Loucy (cell line): Measurements from ENCODE around the gene MYH6.

Experiments used
- H2AFZ ChIP-seq: fragments of 200-600 bp; sonication (generic); 2 replicates; pipeline ENCODE4 v1.6.0; 2016; ENCODE audit warnings: antibody characterized with exemption, mild to moderate bottlenecking, low read length, moderate library complexity
- H3F3A ChIP-seq: fragments of 200-600 bp; 2 replicates; pipeline ENCODE4 v1.6.0; 2016; ENCODE audit warnings: antibody characterized with exemption, low read depth, mild to moderate bottlenecking
- H3K27me3 ChIP-seq: fragments of 200-600 bp; sonication (generic); 2 replicates; pipeline ENCODE4 v1.6.1; 2014; ENCODE audit warnings: low read length, mild to moderate bottlenecking; ENCODE audit not compliant: insufficient read depth, poor library complexity, severe bottlenecking
- H3K36me3 ChIP-seq: fragments of 200-600 bp; sonication (generic); 2 replicates; pipeline ENCODE4 v1.6.1; 2016; ENCODE audit warnings: low read length; ENCODE audit not compliant: insufficient read depth
- H3K4me1 ChIP-seq: fragments of 200-600 bp; sonication (generic); 2 replicates; pipeline ENCODE4 v1.5.1; 2014; ENCODE audit warnings: low read length, mild to moderate bottlenecking; ENCODE audit not compliant: insufficient read depth, poor library complexity, severe bottlenecking
- H3K4me2 ChIP-seq: fragments of 200-600 bp; sonication (generic); 2 replicates; pipeline ENCODE4 v1.6.0; 2014; ENCODE audit warnings: antibody characterized with exemption, low read length, low read depth, mild to moderate bottlenecking; ENCODE audit not compliant: poor library complexity, severe bottlenecking
- H3K4me3 ChIP-seq: fragments of 200-600 bp; sonication (generic); 2 replicates; pipeline ENCODE4 v1.5.1; 2014; ENCODE audit warnings: low read length, mild to moderate bottlenecking, mixed read lengths; ENCODE audit not compliant: poor library complexity, severe bottlenecking
- H3K79me2 ChIP-seq: fragments of 200-600 bp; sonication (generic); 2 replicates; pipeline ENCODE4 v1.6.1; 2014; ENCODE audit warnings: low read length; ENCODE audit not compliant: insufficient read depth
- H3K9ac ChIP-seq: fragments of 200-600 bp; sonication (generic); 2 replicates; pipeline ENCODE4 v1.6.0; 2014; ENCODE audit warnings: mild to moderate bottlenecking, low read depth, low read length, moderate library complexity; ENCODE audit not compliant: poor library complexity, severe bottlenecking
- H3K9me2 ChIP-seq: fragments of 200-600 bp; sonication (generic); replicated peaks from 2 replicates; pipeline ENCODE4 v1.6.1; 2016; ENCODE audit warnings: low read depth, low read length, mixed read lengths
- H3K9me3 ChIP-seq: fragments of 200-600 bp; sonication (generic); 2 replicates; pipeline ENCODE4 v1.6.1; 2014; ENCODE audit warnings: mild to moderate bottlenecking, antibody characterized with exemption, low read length, low read depth; ENCODE audit not compliant: insufficient read depth
- H4K20me1 ChIP-seq: fragments of 200-600 bp; sonication (generic); 2 replicates; pipeline ENCODE4 v1.6.0; 2014; ENCODE audit warnings: antibody characterized with exemption, low read length, mild to moderate bottlenecking; ENCODE audit not compliant: insufficient read depth, poor library complexity, severe bottlenecking
- CTCF ChIP-seq: fragments of 200-600 bp; sonication (generic); conservative IDR thresholded peaks from 2 replicates; pipeline ENCODE4 v1.5.1; 2014; ENCODE audit warnings: mild to moderate bottlenecking, antibody characterized with exemption, low read length
- EZH2phosphoT487 ChIP-seq: fragments of 200-600 bp; IDR thresholded peaks from 2 replicates; pipeline ENCODE4 v1.6.1; 2018; ENCODE audit warnings: antibody characterized with exemption, mild to moderate bottlenecking, moderate library complexity, borderline replicate concordance

The MYH6 gene

GRCh38 chr14:23379366-23380196 is 28.5 kb downstream of the MYH6 start:
- Histone ChIP-seq H3K9me3 (no peaks in the 10 kb centered on the region), H3K4me1 (no peaks in the 10 kb centered on the region), H3K9ac (no peak overlapping the region), H3K4me3 (no peak overlapping the region), H3K79me2 (no peaks in the 10 kb centered on the region), H3K36me3 (no peaks in the 10 kb centered on the region), H3K4me2 (no peak overlapping the region), H3K27me3 (no peaks in the 10 kb centered on the region), H4K20me1 (no peaks in the 10 kb centered on the region), H3K9me2 (no peaks in the 10 kb centered on the region), H3F3A (no peaks in the 10 kb centered on the region), H2AFZ (no peak overlapping the region)
- no peak for TF ChIP-seq EZH2phosphoT487
- TF ChIP-seq CTCF = peak; percentile 97

GRCh38 chr14:23378612-23379220 is 29.4 kb downstream of the MYH6 start:
- no peaks in the 10 kb centered on the region for H3F3A ChIP-seq
- H2AFZ ChIP-seq = no peak overlapping the region
- H3K9me2 ChIP-seq = no peaks in the 10 kb centered on the region
- no peak overlapping the region for H3K4me2 ChIP-seq
- no peak overlapping the region for H3K9ac ChIP-seq
- H3K4me1 ChIP-seq = no peaks in the 10 kb centered on the region
- no peak overlapping the region for H3K4me3 ChIP-seq
- no peaks in the 10 kb centered on the region for H4K20me1 ChIP-seq
- no peaks in the 10 kb centered on the region for H3K27me3 ChIP-seq
- no peak for TF ChIP-seq EZH2phosphoT487
- TF ChIP-seq CTCF = no peak
- H3K36me3 ChIP-seq = no peaks in the 10 kb centered on the region
- no peaks in the 10 kb centered on the region for H3K79me2 ChIP-seq
- H3K9me3 ChIP-seq = no peaks in the 10 kb centered on the region

- no peak overlapping the region for H3K9ac ChIP-seq
Observed at GRCh38 chr14:23377573-23378563, 30.2 kb downstream of the MYH6 start.

More at GRCh38 chr14:23377573-23378563, 30.2 kb downstream of the MYH6 start:
- Histone ChIP-seq H3K4me1 (no peaks in the 10 kb centered on the region), H3K9me2 (no peaks in the 10 kb centered on the region), H3K79me2 (no peaks in the 10 kb centered on the region), H3K4me3 (no peak overlapping the region), H4K20me1 (no peaks in the 10 kb centered on the region), H3F3A (no peaks in the 10 kb centered on the region), H3K9me3 (no peaks in the 10 kb centered on the region), H3K4me2 (no peak overlapping the region), H2AFZ (no peak overlapping the region), H3K36me3 (no peaks in the 10 kb centered on the region), H3K27me3 (no peaks in the 10 kb centered on the region)
- TF ChIP-seq EZH2phosphoT487 (no peak), CTCF (no peak)
